Left ventricle myocardium inferior (tissue), 1 donor: ENCODE measurements around the gene TNIP1. TPM values are rescaled to one million over a fixed set of nuclear protein-coding genes. Genes with fewer than 3 reads are reported as not detected.

Source experiments
- DNase-seq: peaks from one replicate; pipeline ENCODE4 v3.0.0-alpha.2; 2020
- H3K27ac ChIP-seq: fragments of 200-600 bp; replicated peaks from 2 replicates; pipeline ENCODE4 v1.8.0; 2021
- H3K27me3 ChIP-seq: fragments of 200-600 bp; 2 replicates; pipeline ENCODE4 v1.8.0; 2021; ENCODE audit warnings: low read depth
- H3K36me3 ChIP-seq: fragments of 200-600 bp; 2 replicates; pipeline ENCODE4 v1.8.0; 2021
- H3K4me1 ChIP-seq: fragments of 200-600 bp; 2 replicates; pipeline ENCODE4 v1.8.0; 2021
- H3K4me3 ChIP-seq: fragments of 200-600 bp; 2 replicates; pipeline ENCODE4 v1.8.0; 2021; ENCODE audit warnings: mild to moderate bottlenecking, moderate library complexity
- H3K9me3 ChIP-seq: fragments of 200-600 bp; replicated peaks from 2 replicates; pipeline ENCODE4 v1.8.0; 2021
- CTCF ChIP-seq: fragments of 200-600 bp; IDR thresholded peaks from 2 replicates; pipeline ENCODE4 v1.8.0; 2021; ENCODE audit warnings: antibody characterized with exemption, mild to moderate bottlenecking, borderline replicate concordance
- intact Hi-C: fragments of 100-400 bp; cut with micrococcal nuclease; formaldehyde crosslinking; loops from one replicate; pipeline ENCODE4 v1.11.0; 2022
- total RNA-seq: library from RNA; stranded (reverse); fragmentation: NEBNext Ultra II Directional; extraction: Animal tissue kit (Norgen Biotek cat#: 25700); gene quantifications from one replicate; pipeline ENCODE4 v1.2.1, GENCODE V29; 2021
- donor health status: DM: no; HTN: yes; CAD: no; lungs with severe emphysema.

TNIP1 gene
- total RNA-seq, 1 donor from 2014 or later, result 131 TPM

DNA sequence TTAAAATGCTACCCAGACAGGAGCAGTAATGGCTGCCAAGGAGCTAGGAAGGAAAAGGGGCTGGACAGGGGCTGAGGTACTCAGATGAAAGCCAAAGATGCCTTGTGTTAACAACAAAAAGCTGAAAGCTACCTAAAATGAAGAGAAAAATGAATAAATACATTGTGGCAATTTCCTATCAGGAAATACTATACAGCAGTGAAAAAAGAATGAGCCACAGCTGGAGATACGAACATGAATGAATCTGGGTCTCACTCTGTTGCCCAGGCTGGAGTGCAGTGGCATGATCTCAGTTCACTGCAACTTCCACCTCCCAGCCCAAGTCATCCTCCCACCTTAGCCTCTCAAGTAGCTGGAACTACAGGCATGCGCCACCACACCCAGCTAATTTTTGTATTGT is 6.3 kb downstream of the TNIP1 start:
- no peak for TF ChIP-seq CTCF
- Histone ChIP-seq H3K9me3 (no peaks in the 10 kb centered on the region), H3K36me3 (peaks cover 4% of the 10 kb centered on the region), H3K27me3 (no peaks in the 10 kb centered on the region), H3K4me3 (no peak overlapping the region), H3K4me1 (peaks cover 83% of the 10 kb centered on the region), H3K27ac (no peak overlapping the region)
- intact Hi-C loops, result no loop called here
- no peak for DNase-seq

DNA sequence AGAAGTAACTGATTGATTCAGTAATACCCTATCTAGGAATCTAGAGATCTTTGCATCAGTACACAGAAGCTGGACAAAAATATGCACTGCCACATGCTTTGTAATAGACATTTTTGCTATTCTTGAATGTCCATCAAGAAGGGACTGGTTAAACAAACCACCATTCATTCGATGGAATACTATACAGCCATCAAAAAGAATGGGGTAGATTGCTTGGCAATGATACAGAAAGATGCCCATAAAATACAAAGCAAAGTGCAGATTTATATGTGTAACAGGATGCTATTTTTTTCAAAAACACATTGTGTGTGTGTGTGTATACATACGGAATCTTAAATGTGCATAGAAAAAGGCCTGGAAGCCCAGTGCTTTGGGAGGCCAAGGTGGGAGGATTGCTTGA is 7.6 kb downstream of the TNIP1 start:
- Histone ChIP-seq H3K9me3 (no peaks in the 10 kb centered on the region), H3K27me3 (no peaks in the 10 kb centered on the region), H3K36me3 (peaks cover 4% of the 10 kb centered on the region), H3K4me3 (no peak overlapping the region), H3K4me1 (peaks cover 83% of the 10 kb centered on the region), H3K27ac (peak overlapping the region; percentile 82)
- intact Hi-C loops, result no loop called here
- no peak for DNase-seq
- no peak for TF ChIP-seq CTCF

DNA sequence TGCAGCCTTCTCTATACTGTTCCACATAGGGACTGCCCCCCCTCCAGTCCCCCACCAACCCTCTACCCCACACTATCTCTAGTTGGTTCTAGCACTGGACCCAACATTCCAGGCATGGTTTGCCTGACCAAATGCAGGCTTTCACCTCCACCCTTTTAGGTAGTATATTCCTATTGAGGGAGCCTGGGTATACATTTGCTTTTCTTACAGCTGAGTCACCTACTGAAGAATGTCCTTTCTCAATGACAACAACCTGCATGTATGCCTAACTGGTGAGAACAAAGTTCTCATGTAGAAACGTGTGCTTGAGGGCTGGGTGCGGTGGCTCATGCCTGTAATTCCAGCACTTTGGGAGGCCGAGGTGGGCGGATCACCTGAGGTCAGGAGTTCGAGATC is 8.2 kb downstream of the TNIP1 start:
- no peak for DNase-seq
- Histone ChIP-seq H3K4me3 (no peak overlapping the region), H3K27ac (peak overlapping the region; percentile 82), H3K36me3 (no peaks in the 10 kb centered on the region), H3K9me3 (no peaks in the 10 kb centered on the region), H3K4me1 (peaks cover 83% of the 10 kb centered on the region), H3K27me3 (no peaks in the 10 kb centered on the region)
- intact Hi-C loops, result no loop called here
- TF ChIP-seq CTCF, result no peak

GRCh38 chr5:151071848-151072629 is 8.8 kb downstream of the TNIP1 start:
- peaks cover 83% of the 10 kb centered on the region for H3K4me1 ChIP-seq
- intact Hi-C loops, result no loop called here
- H3K9me3 ChIP-seq, result no peaks in the 10 kb centered on the region
- no peaks in the 10 kb centered on the region for H3K36me3 ChIP-seq
- H3K27ac ChIP-seq, result peak overlapping the region; percentile 82
- no peaks in the 10 kb centered on the region for H3K27me3 ChIP-seq
- TF ChIP-seq CTCF, result no peak
- DNase-seq, result no peak
- no peak overlapping the region for H3K4me3 ChIP-seq

DNA sequence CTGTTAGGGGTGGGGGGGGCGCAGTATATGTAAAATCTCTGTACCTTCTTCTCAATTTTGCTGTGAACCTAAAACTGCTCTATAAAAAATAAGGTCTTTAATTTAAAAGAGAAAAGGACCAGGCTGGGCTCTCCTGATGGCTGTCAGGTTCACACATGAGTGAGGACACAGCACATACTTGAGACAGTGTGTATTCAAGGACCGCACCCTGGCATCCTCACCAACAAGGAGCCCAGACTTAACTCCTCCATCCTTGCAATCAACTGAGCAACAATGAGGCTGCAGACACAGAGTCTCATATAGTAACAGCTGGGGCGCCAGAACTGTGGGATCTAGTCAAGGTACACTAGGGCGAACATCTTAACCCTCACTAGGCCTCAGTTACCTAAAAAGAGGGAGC is 9.8 kb downstream of the TNIP1 start:
- Histone ChIP-seq H3K4me3 (no peak overlapping the region), H3K27me3 (no peaks in the 10 kb centered on the region), H3K27ac (peak overlapping the region; percentile 82), H3K4me1 (peaks cover 83% of the 10 kb centered on the region), H3K36me3 (no peaks in the 10 kb centered on the region), H3K9me3 (no peaks in the 10 kb centered on the region)
- intact Hi-C loops, result no loop called here
- no peak for TF ChIP-seq CTCF
- no peak for DNase-seq
